Bronchial epithelial cell (primary cell): ENCODE data around the gene KRTAP3-2. TPM values are rescaled to one million over a fixed set of nuclear protein-coding genes. Genes with fewer than 3 reads are reported as not detected.
"Not testable (repeated sequence)": the region's sequence is repeated elsewhere in the genome, so short reads cannot be mapped to it uniquely, and the experiment has no call there.

Source experiments
- DNase-seq: peaks from one replicate; pipeline ENCODE4 v3.0.0-alpha.2; 2010; ENCODE audit warnings: low read depth
- FAIRE-seq: peaks from 2 replicates; lab custom pipeline; 2011; peaks lifted over from hg19 to GRCh38; lab: Jason Lieb, UNC
- H3K27me3 ChIP-seq: 2 replicates; pipeline ENCODE4 v1.5.1; 2011; ENCODE audit warnings: low read length; ENCODE audit not compliant: control insufficient read depth, insufficient read depth
- H3K36me3 ChIP-seq: 2 replicates; pipeline ENCODE4 v1.5.1; 2011; ENCODE audit warnings: low read length; ENCODE audit not compliant: control insufficient read depth, insufficient read depth
- H3K4me3 ChIP-seq: 2 replicates; pipeline ENCODE4 v1.5.1; 2011; ENCODE audit warnings: mild to moderate bottlenecking, low read depth, low read length, control low read depth
- CTCF ChIP-seq: IDR thresholded peaks from 2 replicates; pipeline ENCODE4 v1.5.1; 2011; ENCODE audit warnings: mild to moderate bottlenecking, moderate library complexity, low read length, control low read depth, inconsistent platforms; ENCODE audit not compliant: insufficient read depth, severe bottlenecking
- total RNA-seq: library from RNA; depleted of rRNA; stranded (reverse); fragments of >200 nt; gene quantifications from 2 replicates; pipeline ENCODE4 v1.2.1, GENCODE V29; 2014

KRTAP3-2 gene
- total RNA-seq = not detected in 2 replicates

- peak; percentile 55 for FAIRE-seq
- not testable (repeated sequence) for H3K4me3 ChIP-seq, DNase-seq, H3K36me3 ChIP-seq, H3K27me3 ChIP-seq
Observed at GRCh38 chr17:40999563-40999962, at the start of gene KRTAP3-2. Gene KRTAP3-2, minus strand, starts transcription at chr17:40999906. Its CDS starts 53 bp downstream, at chr17:40999853.

GRCh38 chr17:41049110-41049509 lies 49.4 kb upstream of the KRTAP3-2 start:
- TF ChIP-seq CTCF = no peak
- Histone ChIP-seq H3K4me3 (no peak overlapping the region), H3K36me3 (no peaks in the 10 kb centered on the region), H3K27me3 (no peaks in the 10 kb centered on the region)
- FAIRE-seq = peak; percentile 23
- DNase-seq = no peak

- Histone ChIP-seq H3K36me3 (no peaks in the 10 kb centered on the region), H3K27me3 (no peaks in the 10 kb centered on the region), H3K4me3 (no peak overlapping the region)
- TF ChIP-seq CTCF = no peak
- no peak for FAIRE-seq
- peak; percentile 31 for DNase-seq
Observed at GRCh38 chr17:41048441-41048840, 48.7 kb upstream of the KRTAP3-2 start.

DNA sequence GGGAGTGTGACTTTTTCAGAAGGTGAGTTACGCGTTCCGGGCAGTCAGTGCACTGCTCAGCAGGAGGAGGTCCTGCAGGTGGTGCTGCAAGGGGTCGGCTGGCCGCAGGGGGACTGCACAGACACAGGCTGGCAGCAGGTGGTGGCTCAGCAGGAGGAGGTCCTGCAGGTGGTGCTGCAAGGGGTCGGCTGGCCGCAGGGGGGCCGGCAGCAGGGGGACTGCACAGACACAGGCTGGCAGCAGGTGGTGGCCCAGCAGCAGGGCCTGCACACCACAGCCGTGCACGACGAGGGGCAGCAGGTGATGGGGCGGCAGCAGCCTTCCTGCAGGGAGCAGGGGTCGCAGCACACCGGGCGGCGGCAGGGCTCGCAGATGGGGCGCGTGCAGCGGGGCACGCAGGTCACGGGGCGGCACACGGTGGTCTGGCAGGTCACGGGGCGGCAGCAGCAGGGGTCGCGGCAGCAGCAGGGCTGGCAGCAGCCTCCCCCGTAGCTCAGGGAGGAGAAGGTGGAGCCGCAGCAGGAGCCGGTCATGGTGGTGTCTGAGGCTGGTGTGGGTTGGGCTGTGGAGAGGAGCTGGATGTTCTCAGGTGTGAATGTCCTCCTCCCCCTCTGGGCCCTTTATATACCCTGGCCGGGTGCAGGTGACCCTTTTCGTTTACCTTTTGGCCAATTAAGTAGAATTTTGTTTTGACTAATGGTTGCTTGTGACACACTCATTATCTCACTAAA lies 47.2 kb upstream of the KRTAP3-2 start, which contains the start of gene KRTAP2-1:
KRTAP2-1 (minus strand) TSS at position 582 of the 731 bp plus-strand sequence; CDS start at position 533, 49 bp downstream.
- not testable (repeated sequence) for H3K27me3 ChIP-seq, DNase-seq, H3K4me3 ChIP-seq, H3K36me3 ChIP-seq, FAIRE-seq

DNA sequence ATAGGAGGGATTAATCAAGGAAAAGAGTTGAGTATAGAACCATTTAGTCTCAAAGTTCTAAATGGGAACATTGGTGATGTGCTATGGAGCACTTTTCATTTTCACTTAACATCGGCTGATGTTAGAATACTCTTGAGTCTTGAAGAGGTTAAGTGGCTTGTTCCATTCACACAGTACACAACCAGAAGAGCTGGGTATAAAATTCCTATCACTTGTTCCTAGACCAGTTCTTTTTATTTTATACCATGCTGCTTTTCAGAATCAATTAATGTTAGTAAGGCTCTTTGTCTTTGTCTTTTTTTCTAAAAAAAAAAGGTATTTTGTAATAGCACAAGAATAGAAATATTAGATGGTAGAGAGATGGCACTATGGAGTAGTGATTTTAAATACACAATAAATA lies 43.2 kb upstream of the KRTAP3-2 start:
- no peak for DNase-seq
- Histone ChIP-seq H3K4me3 (no peak overlapping the region), H3K36me3 (no peaks in the 10 kb centered on the region), H3K27me3 (no peaks in the 10 kb centered on the region)
- FAIRE-seq = no peak
- no peak for TF ChIP-seq CTCF

DNA sequence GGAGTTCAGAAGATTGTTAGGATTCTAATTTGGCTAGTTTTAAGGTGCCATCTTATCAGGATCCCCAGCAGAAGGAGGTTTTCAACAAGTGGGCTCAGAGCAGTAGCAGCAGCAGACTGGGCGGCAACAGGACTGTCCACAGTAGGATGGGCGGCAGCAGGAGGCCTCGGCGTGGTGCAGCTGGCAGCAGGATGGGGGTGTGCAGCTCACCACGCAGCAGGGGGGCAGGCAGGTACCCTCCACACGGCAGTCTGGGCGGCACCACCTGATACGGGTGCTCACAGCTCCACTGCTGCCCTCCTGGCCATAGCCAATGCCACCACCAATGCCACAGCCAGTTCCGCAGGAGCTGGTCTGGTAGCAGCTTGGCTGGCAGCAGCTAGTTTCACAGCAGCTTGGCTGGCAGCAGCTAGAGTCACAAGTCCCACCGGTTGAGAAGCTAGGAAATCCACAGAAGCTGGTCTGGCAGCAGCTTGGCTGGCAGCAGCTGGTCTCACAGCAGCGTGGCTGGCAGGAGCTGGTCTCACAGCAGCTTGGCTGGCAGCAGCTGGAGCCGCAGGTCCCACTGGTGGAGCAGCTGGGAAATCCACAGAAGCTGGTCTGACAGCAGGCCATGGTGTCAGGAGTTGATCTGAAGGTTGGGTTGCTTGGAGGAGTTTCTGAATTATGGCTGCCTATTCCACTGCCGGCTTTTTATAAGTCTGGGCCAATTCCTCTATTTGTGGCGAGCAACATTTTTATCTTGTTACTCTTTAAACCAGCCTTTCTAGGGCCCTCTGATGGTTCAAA lies 41.3 kb upstream of the KRTAP3-2 start, which contains the start of gene KRTAP1-1:
KRTAP1-1 (minus strand) TSS at position 668 of the 789 bp plus-strand sequence; CDS start at position 615, 53 bp downstream.
- not testable (repeated sequence) for DNase-seq, H3K4me3 ChIP-seq, H3K36me3 ChIP-seq, H3K27me3 ChIP-seq
- peak; percentile 13 for FAIRE-seq

DNA sequence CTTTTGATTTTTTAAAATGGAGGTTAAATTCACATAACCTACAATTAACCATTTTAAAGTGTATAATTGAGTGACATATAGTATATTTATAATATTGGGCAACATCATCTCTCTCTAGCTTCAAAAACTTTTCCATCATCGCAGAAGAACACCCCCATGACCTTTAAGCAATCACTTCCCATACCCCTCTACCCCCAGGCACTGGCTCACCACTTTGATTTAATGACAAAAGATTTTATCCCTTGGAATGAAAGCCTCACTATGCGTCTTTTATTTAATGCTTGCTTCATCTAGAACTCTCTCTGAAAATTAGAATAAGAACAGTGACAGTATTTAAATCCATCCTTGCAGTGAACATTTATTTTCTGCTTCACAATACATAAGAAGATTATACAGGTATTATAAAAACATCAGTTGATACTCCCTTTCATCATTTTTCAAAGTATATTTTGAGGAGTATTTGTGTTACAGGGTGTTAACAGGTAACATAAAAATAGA lies 38.2 kb upstream of the KRTAP3-2 start:
- Histone ChIP-seq H3K36me3 (no peaks in the 10 kb centered on the region), H3K4me3 (no peak overlapping the region), H3K27me3 (no peaks in the 10 kb centered on the region)
- no peak for FAIRE-seq
- no peak for DNase-seq
- no peak for TF ChIP-seq CTCF

DNA sequence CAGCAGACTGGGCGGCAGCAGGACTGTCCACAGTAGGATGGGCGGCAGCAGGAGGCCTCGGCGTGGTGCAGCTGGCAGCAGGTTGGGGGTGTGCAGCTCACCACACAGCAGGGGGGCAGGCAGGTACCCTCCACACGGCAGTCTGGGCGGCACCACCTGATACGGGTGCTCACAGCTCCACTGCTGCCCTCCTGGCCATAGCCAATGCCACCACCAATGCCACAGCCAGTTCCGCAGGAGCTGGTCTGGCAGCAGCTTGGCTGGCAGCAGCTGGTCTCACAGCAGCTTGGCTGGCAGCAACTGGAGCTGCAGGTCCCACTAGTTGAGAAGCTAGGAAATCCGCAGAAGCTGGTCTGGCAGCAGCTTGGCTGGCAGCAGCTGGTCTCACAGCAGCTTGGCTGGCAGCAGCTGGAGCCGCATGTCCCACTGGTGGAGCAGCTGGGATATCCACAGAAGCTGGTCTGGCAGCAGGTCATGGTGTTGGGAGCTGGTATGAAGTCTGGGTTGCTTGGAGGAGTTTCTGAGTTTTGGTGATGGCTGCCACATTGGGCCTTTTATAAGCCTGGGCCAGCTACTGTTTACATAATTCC lies 34.7 kb upstream of the KRTAP3-2 start, which contains the start of gene KRTAP1-3:
KRTAP1-3 (minus strand) TSS at position 529 of the 590 bp plus-strand sequence; CDS start at position 476, 53 bp downstream.
- not testable (repeated sequence) for H3K36me3 ChIP-seq, FAIRE-seq, DNase-seq, H3K27me3 ChIP-seq, H3K4me3 ChIP-seq
